ENCODE results near the gene OR8B2. TPM values are rescaled to one million over a fixed set of nuclear protein-coding genes. Genes with fewer than 3 reads are reported as not detected.

The OR8B2 gene, protein sequence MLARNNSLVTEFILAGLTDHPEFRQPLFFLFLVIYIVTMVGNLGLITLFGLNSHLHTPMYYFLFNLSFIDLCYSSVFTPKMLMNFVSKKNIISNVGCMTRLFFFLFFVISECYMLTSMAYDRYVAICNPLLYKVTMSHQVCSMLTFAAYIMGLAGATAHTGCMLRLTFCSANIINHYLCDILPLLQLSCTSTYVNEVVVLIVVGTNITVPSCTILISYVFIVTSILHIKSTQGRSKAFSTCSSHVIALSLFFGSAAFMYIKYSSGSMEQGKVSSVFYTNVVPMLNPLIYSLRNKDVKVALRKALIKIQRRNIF
- total RNA-seq (not detected), polyA plus RNA-seq (ENCODE audit: insufficient read length in 6 of 6) (not detected)
- long read RNA-seq, donor 1 = 0 reads
- long read RNA-seq, donor 2 = 0 reads
- long read RNA-seq, donor 3 = 0 reads
- long read RNA-seq, donor 4 = 0 reads
- long read RNA-seq, donor 5 = 0 reads
- long read RNA-seq, donor 6 = 0 reads
- long read RNA-seq, donor 7 = 0 reads
- long read RNA-seq, donor 8 = 0 reads
- long read RNA-seq, donor 9 = 0 reads
- long read RNA-seq, donor 10 = 0 reads
- long read RNA-seq, donor 11 = 0 reads
- long read RNA-seq, donor 12 = 0 reads

DNA sequence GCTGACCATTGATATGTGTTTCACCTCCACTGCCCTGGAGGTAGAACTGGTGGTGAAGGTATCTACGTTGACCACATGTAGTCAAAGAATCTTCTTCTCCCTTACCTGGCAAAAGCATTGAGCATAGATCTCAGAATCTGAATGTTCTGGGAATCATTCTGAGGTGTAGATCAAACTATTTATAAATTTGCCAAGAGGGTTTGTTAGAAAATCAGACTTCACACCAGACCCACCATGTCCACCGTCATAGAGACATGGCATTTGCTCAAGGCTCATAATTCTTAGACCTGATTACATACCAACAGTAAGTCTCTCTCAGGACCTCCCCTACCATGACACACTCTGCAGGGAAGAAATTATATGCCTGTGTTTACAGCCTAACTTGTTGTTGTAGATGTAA lies at the start of gene OR8B2:
OR8B2 (minus strand) TSS at position 101 of the 400 bp plus-strand sequence. CDS start 1,156 bp downstream, outside the sequence.
- intact Hi-C loops (cut with DNase I) = no loop called here
- no peaks in the 10 kb centered on the region for H3K36me3 ChIP-seq
- no peak within 1 kb of the TSS for H3K4me3 ChIP-seq
- H3K27me3 ChIP-seq = no peaks in the 10 kb centered on the region
- H3K4me1 ChIP-seq = no peaks in the 10 kb centered on the region
- no peak for DNase-seq
- TF ChIP-seq, protein P1, sequence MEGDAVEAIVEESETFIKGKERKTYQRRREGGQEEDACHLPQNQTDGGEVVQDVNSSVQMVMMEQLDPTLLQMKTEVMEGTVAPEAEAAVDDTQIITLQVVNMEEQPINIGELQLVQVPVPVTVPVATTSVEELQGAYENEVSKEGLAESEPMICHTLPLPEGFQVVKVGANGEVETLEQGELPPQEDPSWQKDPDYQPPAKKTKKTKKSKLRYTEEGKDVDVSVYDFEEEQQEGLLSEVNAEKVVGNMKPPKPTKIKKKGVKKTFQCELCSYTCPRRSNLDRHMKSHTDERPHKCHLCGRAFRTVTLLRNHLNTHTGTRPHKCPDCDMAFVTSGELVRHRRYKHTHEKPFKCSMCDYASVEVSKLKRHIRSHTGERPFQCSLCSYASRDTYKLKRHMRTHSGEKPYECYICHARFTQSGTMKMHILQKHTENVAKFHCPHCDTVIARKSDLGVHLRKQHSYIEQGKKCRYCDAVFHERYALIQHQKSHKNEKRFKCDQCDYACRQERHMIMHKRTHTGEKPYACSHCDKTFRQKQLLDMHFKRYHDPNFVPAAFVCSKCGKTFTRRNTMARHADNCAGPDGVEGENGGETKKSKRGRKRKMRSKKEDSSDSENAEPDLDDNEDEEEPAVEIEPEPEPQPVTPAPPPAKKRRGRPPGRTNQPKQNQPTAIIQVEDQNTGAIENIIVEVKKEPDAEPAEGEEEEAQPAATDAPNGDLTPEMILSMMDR (IDR thresholded peaks at IDR 0.05) = no peak
- ATAC-seq = no peak
- H3K9me3 ChIP-seq = no peaks in the 10 kb centered on the region
- no peak within 1 kb of the TSS for H3K27ac ChIP-seq

DNA sequence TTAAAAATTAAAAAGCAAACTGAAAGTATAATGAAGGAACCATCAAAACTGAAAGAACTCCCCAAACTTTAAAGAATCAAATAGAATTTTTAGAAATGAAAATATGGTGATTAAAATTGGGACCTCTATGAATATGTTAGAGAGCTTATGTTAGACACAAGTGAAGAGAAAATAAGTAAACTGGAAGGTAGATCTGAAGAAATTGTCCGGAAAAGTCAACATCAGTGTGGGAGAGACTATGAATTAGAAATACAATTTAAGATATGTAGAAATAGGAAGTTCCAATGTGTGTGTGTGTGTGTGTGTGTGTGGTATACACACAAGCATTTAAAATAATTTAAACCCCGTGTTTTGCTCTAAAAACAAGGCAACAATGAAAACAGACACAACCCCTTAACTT lies 45.3 kb upstream of the OR8B2 start:
- Histone ChIP-seq H3K36me3 (no peaks in the 10 kb centered on the region), H3K4me1 (no peaks in the 10 kb centered on the region), H3K4me3 (no peak overlapping the region), H3K27me3 (no peaks in the 10 kb centered on the region), H3K9me3 (peaks cover 0 to 13% of the 10 kb centered on the region in 2 donors), H3K27ac (no peak overlapping the region)
- TF ChIP-seq, protein P1 (IDR thresholded peaks at IDR 0.05) = no peak
- intact Hi-C loops (cut with DNase I) = no loop called here
- DNase-seq = no peak
- no peak for ATAC-seq

DNA sequence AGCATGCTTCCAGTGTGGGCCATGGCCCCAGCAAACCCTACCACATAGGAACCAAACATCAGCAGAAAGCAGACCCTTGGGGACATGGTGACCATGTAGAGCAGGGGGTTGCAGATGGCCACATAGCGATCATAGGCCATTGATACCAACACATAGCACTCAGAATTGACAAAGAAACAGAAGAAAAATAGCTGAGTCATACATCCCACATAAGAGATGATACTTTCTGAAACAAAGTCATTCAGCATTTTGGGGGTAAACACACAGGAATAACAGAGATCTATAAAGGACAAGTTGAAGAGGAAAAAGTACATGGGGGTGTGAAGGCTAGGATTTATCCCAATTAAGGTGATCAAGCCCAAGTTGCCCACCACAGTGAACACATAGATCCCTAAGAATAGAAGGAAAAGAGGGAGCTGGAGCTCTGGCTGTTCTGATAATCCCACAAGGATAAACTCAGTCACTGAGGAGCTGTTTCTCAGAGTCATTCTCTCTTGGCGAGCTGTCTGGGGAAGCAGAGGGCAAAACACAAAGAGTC lies 40.2 kb upstream of the OR8B2 start, which contains the start of gene OR8B4:
OR8B4 (minus strand) TSS at position 488 of the 538 bp plus-strand sequence; CDS start at position 488, 0 bp downstream.
- DNase-seq (no peak), ATAC-seq (no peak)
- H3K4me3 ChIP-seq = no peak within 1 kb of the TSS
- TF ChIP-seq, protein P1 (IDR thresholded peaks at IDR 0.05) = no peak
- peaks cover 0 to 7% of the 10 kb centered on the region in 2 donors for H3K9me3 ChIP-seq
- intact Hi-C loops (cut with DNase I) = no loop called here
- no peaks in the 10 kb centered on the region for H3K27me3 ChIP-seq
- no peak within 1 kb of the TSS for H3K27ac ChIP-seq
- no peaks in the 10 kb centered on the region for H3K4me1 ChIP-seq
- H3K36me3 ChIP-seq = no peaks in the 10 kb centered on the region

DNA sequence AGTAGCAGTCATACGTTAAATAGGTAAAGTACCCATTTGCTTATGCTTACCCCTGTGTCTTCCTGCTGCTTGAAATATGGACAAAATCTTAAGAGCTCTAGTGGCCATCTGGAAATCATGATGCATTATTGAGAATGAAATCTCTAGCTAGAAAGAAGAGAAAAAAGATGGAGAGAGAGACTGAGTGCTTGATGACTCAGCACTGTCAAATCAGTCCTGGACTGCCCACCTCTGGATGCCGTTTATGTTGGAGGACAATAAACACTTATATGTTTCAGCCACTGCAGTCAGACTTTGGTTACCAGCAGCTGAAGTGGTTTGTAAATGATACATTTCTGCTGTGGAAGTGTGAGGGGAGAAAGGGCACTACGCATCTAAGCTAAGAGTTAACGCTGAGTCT lies 36.7 kb upstream of the OR8B2 start:
- Histone ChIP-seq H3K27me3 (peaks cover 0 to 4% of the 10 kb centered on the region in 2 donors), H3K36me3 (no peaks in the 10 kb centered on the region), H3K4me3 (no peak overlapping the region), H3K9me3 (no peaks in the 10 kb centered on the region), H3K27ac (no peak overlapping the region), H3K4me1 (no peaks in the 10 kb centered on the region)
- ATAC-seq (no peak), DNase-seq (no peak)
- intact Hi-C loops (cut with DNase I) = no loop called here
- TF ChIP-seq, protein P1 (IDR thresholded peaks at IDR 0.05) = no peak

DNA sequence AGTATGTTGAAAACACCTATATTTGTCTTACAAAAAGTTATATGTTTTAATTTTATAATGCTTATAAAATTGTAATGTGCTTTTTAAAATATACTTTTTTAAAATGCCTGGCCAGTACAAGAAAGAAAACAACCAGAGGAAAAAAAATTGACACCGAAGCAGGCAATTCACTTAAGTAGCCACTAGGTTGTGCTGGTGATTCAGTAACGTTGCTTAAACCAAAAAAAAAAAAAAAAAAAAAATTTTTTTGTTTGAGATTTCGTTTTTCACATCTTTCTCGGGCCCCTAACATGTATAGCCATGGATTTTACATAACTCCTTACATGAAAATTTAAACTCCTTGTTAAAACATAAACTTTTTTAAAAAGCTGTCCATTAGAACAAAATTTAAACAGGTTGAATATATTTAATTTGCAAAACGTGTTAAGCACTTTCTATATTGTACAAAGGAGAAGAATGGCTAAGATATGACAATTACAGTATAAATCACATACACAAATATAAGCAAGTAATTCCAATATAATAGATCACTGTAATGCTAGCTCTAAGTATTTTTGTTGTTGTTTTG lies 31.1 kb upstream of the OR8B2 start:
- Histone ChIP-seq H3K36me3 (no peaks in the 10 kb centered on the region), H3K4me3 (no peak overlapping the region), H3K9me3 (no peaks in the 10 kb centered on the region), H3K27ac (no peak overlapping the region), H3K27me3 (peaks cover 0 to 4% of the 10 kb centered on the region in 2 donors), H3K4me1 (no peaks in the 10 kb centered on the region)
- intact Hi-C loops (cut with DNase I) = no loop called here
- DNase-seq (peak in 2 of 4 donors; percentile 8 to 41), ATAC-seq (peak; percentile 55)
- TF ChIP-seq, protein P1 (IDR thresholded peaks at IDR 0.05) = peak; percentile 55 to 72

Data from left lung (tissue), 14 donors.